ENCODE measurements around the gene ZNF18. TPM values are rescaled to one million over a fixed set of nuclear protein-coding genes. Genes with fewer than 3 reads are reported as not detected.

ZNF18 gene
- total and polyA plus RNA-seq, 2 donors (not counting 3 experiments of a cell fraction or from before 2014, with no cell fraction given), result 2.3 to 5.8 TPM

GRCh38 chr17:12022310-12022709 is 25.0 kb upstream of the ZNF18 start:
- peaks cover 11% of the 10 kb centered on the region for H3K4me1 ChIP-seq (ENCODE audit: control insufficient read depth, extremely low read depth, insufficient read depth, low read length)
- no peak for DNase-seq (ENCODE audit: low read depth, low spot score)
- intact Hi-C loops (cut with micrococcal nuclease) (no loop called here), dilution Hi-C loops (cut with MboI; ENCODE audit: extremely low pct_ligation_motif_present, low sequenced_read_pairs) (no loop called here)
- POLR2A ChIA-PET, result interaction anchor here (0.7 to 1.2 kb wide), 2 partner anchors 25 to 31 kb away, joined by 8 to 11 read pairs; partner anchors contain the start of gene ZNF18
- H3K9me1 ChIP-seq (replicated peaks; ENCODE audit: control insufficient read depth, extremely low read depth, insufficient read depth, low read length), result no peaks in the 10 kb centered on the region
- BruUV-seq (replicated peaks), result no TSS peak
- H3K27ac ChIP-seq (ENCODE audit: insufficient read depth, low read depth, low read length), result no peak overlapping the region
- peak overlapping the region; percentile 76 for H3K4me2 ChIP-seq (ENCODE audit: insufficient read depth, low read length)
- H3K4me3 ChIP-seq (replicated peaks in 1 of 3; ENCODE audit: insufficient read depth in 1 of 3, low read depth in 1 of 3, low read length in 3 of 3), result no peak overlapping the region
- no peaks in the 10 kb centered on the region for H3K36me3 ChIP-seq (ENCODE audit: control insufficient read depth in 2 of 2, extremely low read depth in 1 of 2, insufficient read depth in 2 of 2, low read length in 2 of 2)
- H3K79me2 ChIP-seq (ENCODE audit: control insufficient read depth, insufficient read depth, low read length), result peaks cover 49% of the 10 kb centered on the region
- H4K20me1 ChIP-seq (replicated peaks; ENCODE audit: control insufficient read depth, extremely low read depth, insufficient read depth, low read length), result peaks cover 5% of the 10 kb centered on the region
- no peak overlapping the region for H3K9ac ChIP-seq (replicated peaks; ENCODE audit: extremely low read depth, insufficient read depth, low read length)
- CTCF ChIA-PET, result interaction anchor here (1.0 to 1.6 kb wide), 3 partner anchors 13 to 25 kb away, joined by 3 to 5 read pairs (median 3); partner anchors contain the start of gene ZNF18
- H3K27me3 ChIP-seq (ENCODE audit: control insufficient read depth in 2 of 2, insufficient read depth in 2 of 2, low read length in 2 of 2), result peaks cover 3 to 5% of the 10 kb centered on the region in 2 experiments
- FAIRE-seq, result no peak
- TF ChIP-seq MYC (IDR thresholded peaks at IDR 0.05; ENCODE audit: low read depth, low read length) (no peak), POLR2A (IDR thresholded peaks at IDR 0.05; ENCODE audit: low read depth, low read length) (no peak)
- no peak overlapping the region for H2AFZ ChIP-seq (ENCODE audit: low read depth, low read length)
- no peaks in the 10 kb centered on the region for H3K9me3 ChIP-seq (replicated peaks; ENCODE audit: control insufficient read depth, insufficient read depth, low read length)

GRCh38 chr17:12021623-12022140 is 24.4 kb upstream of the ZNF18 start:
- peak overlapping the region; percentile 76 for H3K4me2 ChIP-seq (ENCODE audit: insufficient read depth, low read length)
- no peak for DNase-seq (ENCODE audit: low read depth, low spot score)
- H4K20me1 ChIP-seq (replicated peaks; ENCODE audit: control insufficient read depth, extremely low read depth, insufficient read depth, low read length), result peaks cover 4% of the 10 kb centered on the region
- dilution Hi-C loops (cut with MboI; ENCODE audit: extremely low pct_ligation_motif_present, low sequenced_read_pairs) (no loop called here), intact Hi-C loops (cut with micrococcal nuclease) (loop anchor here (2.0 kb wide), 1 partner anchor 159 kb away; no protein-coding TSS in a partner anchor)
- peak overlapping the region; percentile 78 to 88 (median 88) for H3K4me3 ChIP-seq (replicated peaks in 1 of 3; ENCODE audit: insufficient read depth in 1 of 3, low read depth in 1 of 3, low read length in 3 of 3)
- no peak for TF ChIP-seq POLR2A (IDR thresholded peaks at IDR 0.05; ENCODE audit: low read depth, low read length)
- H2AFZ ChIP-seq (ENCODE audit: low read depth, low read length), result peak overlapping the region; percentile 92
- peaks cover 48% of the 10 kb centered on the region for H3K79me2 ChIP-seq (ENCODE audit: control insufficient read depth, insufficient read depth, low read length)
- no peaks in the 10 kb centered on the region for H3K9me1 ChIP-seq (replicated peaks; ENCODE audit: control insufficient read depth, extremely low read depth, insufficient read depth, low read length)
- FAIRE-seq, result no peak
- H3K4me1 ChIP-seq (ENCODE audit: control insufficient read depth, extremely low read depth, insufficient read depth, low read length), result peaks cover 11% of the 10 kb centered on the region
- CTCF ChIA-PET, result interaction anchor here (1.0 to 1.6 kb wide), 2 partner anchors 12 to 18 kb away, joined by 3 to 5 read pairs; no protein-coding TSS in a partner anchor
- H3K9ac ChIP-seq (replicated peaks; ENCODE audit: extremely low read depth, insufficient read depth, low read length), result peak overlapping the region; percentile 94
- H3K9me3 ChIP-seq (replicated peaks; ENCODE audit: control insufficient read depth, insufficient read depth, low read length), result no peaks in the 10 kb centered on the region
- BruUV-seq (replicated peaks), result TSS peak; percentile 39
- POLR2A ChIA-PET, result interaction anchor here (0.7 to 3.6 kb wide), 3 partner anchors 25 to 30 kb away, joined by 8 to 44 read pairs (median 11); partner anchors contain the start of gene ZNF18
- H3K36me3 ChIP-seq (ENCODE audit: control insufficient read depth in 2 of 2, extremely low read depth in 1 of 2, insufficient read depth in 2 of 2, low read length in 2 of 2), result no peaks in the 10 kb centered on the region
- H3K27me3 ChIP-seq (ENCODE audit: control insufficient read depth in 2 of 2, insufficient read depth in 2 of 2, low read length in 2 of 2), result peaks cover 3 to 5% of the 10 kb centered on the region in 2 experiments
- peak overlapping the region; percentile 66 for H3K27ac ChIP-seq (ENCODE audit: insufficient read depth, low read depth, low read length)
